Vagina (tissue), 2 donors: Measurements from ENCODE around the gene ALOXE3. TPM values are rescaled to one million over a fixed set of nuclear protein-coding genes. Genes with fewer than 3 reads are reported as not detected.

Source experiments
- DNase-seq, 2 donors: peaks; one replicate each; pipeline ENCODE4 v3.0.0-alpha.2; 2017; ENCODE audit errors: extremely low spot score in 2 of 2
- H3K27ac ChIP-seq: fragments of 200-600 bp; sonication (generic); one replicate; pipeline ENCODE4 v1.5.1; 2019
- H3K27me3 ChIP-seq: fragments of 200-600 bp; sonication (generic); one replicate; pipeline ENCODE4 v1.5.1; 2019
- H3K36me3 ChIP-seq, 2 donors: fragments of 200-600 bp; sonication (generic); one replicate each; pipeline ENCODE4 v1.5.1; 2017 to 2019
- H3K4me1 ChIP-seq: fragments of 200-600 bp; sonication (generic); one replicate; pipeline ENCODE4 v1.5.1; 2019
- H3K4me3 ChIP-seq, 2 donors: fragments of 200-600 bp; sonication (generic); 1 replicate in 1 of 2; 2 replicates in 1 of 2; pipeline ENCODE4 v1.5.1; 2016 to 2019
- H3K9me3 ChIP-seq: fragments of 200-600 bp; sonication (generic); one replicate; pipeline ENCODE4 v1.5.1; 2019
- POLR2A ChIP-seq, 2 donors: fragments of 450-650 bp; IDR thresholded peaks; one replicate each; pipeline ENCODE4 v1.6.1; 2017; ENCODE audit warnings: antibody characterized with exemption in 2 of 2, mild to moderate bottlenecking in 2 of 2, moderate library complexity in 2 of 2
- POLR2AphosphoS5 ChIP-seq, 2 donors: sonication (generic); formaldehyde crosslinking; IDR thresholded peaks; one replicate each; pipeline ENCODE4 v1.9.0; 2017; ENCODE audit warnings: antibody characterized with exemption in 2 of 2, mild to moderate bottlenecking in 2 of 2, low read depth in 1 of 2; ENCODE audit not compliant: insufficient read depth in 1 of 2
- intact Hi-C: fragments of 100-400 bp; cut with DNase I; formaldehyde crosslinking; loops from one replicate; pipeline ENCODE4 v1.15.1; 2023
- total RNA-seq: library from RNA; depleted of rRNA; stranded (reverse); fragments of >200 nt; gene quantifications from one replicate; pipeline ENCODE4 v1.2.3, GENCODE V29; 2016
- TF ChIP-seq, protein P1 (sequence below), 3 experiments: fragments of 450-650 bp in 2 of 3; fragments of 200-600 bp in 1 of 3; sonication (generic) in 1 of 3; IDR thresholded peaks; one replicate each; pipeline ENCODE4 v1.5.1; 2017 to 2019; ENCODE audit warnings: antibody characterized with exemption in 3 of 3, mild to moderate bottlenecking in 2 of 3, moderate library complexity in 2 of 3

ALOXE3 gene
- total RNA-seq, 1 donor from 2014 or later: 1.5 TPM

DNA sequence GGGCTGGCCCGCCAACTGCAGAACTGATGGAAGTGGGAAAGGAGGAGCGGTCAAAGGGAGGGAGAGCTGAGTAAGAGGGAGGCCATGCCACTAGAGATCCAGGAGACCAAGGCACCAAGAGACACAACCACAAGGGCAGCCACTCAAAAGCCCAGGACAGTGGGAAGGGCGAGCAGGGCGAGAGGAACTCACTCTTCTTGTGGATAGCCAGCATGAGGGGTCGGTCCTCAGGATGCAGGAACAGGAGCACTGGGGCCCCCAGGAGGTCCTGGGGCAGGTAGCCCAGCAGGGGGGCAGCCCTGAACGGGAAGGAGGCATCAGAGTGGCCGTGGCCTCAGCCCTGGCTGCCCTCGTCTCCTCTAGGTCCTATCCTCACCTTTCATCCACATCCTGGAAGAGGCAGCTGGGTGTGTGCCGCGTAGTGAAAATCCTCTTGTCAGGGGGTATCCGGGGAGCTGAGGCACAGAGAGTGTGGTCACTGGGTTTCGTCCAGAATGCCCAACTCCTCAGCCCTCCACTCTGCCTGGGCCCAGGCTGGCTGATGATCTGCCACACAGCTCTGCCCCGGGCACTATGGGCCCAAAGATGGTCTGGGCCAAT lies 29.6 kb upstream of the ALOXE3 start:
- H3K36me3 ChIP-seq: peaks cover 42 to 79% of the 10 kb centered on the region in 2 donors
- no peaks in the 10 kb centered on the region for H3K9me3 ChIP-seq
- H3K4me3 ChIP-seq: no peak overlapping the region
- no peaks in the 10 kb centered on the region for H3K27me3 ChIP-seq
- intact Hi-C loops: no loop called here
- DNase-seq: peak in 1 of 2 donors; percentile 87
- peak overlapping the region; percentile 37 for H3K27ac ChIP-seq
- H3K4me1 ChIP-seq: peaks cover 31% of the 10 kb centered on the region
- TF ChIP-seq POLR2A (IDR thresholded peaks at IDR 0.05): no peak
- TF ChIP-seq, protein P1, sequence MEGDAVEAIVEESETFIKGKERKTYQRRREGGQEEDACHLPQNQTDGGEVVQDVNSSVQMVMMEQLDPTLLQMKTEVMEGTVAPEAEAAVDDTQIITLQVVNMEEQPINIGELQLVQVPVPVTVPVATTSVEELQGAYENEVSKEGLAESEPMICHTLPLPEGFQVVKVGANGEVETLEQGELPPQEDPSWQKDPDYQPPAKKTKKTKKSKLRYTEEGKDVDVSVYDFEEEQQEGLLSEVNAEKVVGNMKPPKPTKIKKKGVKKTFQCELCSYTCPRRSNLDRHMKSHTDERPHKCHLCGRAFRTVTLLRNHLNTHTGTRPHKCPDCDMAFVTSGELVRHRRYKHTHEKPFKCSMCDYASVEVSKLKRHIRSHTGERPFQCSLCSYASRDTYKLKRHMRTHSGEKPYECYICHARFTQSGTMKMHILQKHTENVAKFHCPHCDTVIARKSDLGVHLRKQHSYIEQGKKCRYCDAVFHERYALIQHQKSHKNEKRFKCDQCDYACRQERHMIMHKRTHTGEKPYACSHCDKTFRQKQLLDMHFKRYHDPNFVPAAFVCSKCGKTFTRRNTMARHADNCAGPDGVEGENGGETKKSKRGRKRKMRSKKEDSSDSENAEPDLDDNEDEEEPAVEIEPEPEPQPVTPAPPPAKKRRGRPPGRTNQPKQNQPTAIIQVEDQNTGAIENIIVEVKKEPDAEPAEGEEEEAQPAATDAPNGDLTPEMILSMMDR (IDR thresholded peaks at IDR 0.05): no peak
- TF ChIP-seq POLR2AphosphoS5 (IDR thresholded peaks at IDR 0.05; ENCODE audit: insufficient read depth in 1 of 2, low read depth in 1 of 2): no peak

DNA sequence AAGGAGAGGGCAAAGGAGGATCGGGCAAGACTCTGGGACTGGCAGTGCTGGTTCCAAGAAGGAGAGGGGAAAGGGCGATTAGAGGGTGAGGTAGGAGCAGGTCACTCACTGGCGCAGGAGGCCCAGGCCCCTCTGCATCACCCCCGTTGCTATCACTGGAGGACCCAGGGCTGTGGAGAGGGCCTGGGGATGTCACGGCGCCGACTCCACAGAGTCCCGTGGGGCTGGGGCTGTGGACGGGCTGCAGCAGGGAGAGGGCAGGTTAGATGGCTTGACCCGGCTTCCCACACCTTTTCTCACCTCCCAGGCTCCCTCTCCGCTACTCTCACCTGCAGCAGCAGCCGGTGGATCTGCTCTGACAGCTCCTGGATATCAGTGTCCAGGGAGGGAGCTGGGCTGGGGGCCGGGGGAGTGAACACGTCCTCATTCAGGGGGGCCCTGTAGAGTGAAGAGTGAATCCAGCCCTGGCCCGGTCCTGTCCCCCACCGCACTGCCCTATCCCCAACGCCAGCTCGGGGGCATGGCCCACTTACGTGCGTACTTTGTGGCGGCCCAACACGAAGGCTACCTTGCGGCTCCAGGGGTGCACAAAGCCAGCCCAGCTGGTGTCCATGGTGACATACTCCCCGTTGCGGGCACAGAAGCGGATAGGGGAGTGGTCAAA lies 29.0 kb upstream of the ALOXE3 start:
- Histone ChIP-seq H3K4me3 (no peak overlapping the region), H3K9me3 (no peaks in the 10 kb centered on the region), H3K27ac (peak overlapping the region; percentile 37), H3K27me3 (no peaks in the 10 kb centered on the region), H3K4me1 (peaks cover 26% of the 10 kb centered on the region), H3K36me3 (peaks cover 45 to 85% of the 10 kb centered on the region in 2 donors)
- intact Hi-C loops: no loop called here
- no peak for DNase-seq
- TF ChIP-seq POLR2A (IDR thresholded peaks at IDR 0.05): no peak
- TF ChIP-seq POLR2AphosphoS5 (IDR thresholded peaks at IDR 0.05; ENCODE audit: insufficient read depth in 1 of 2, low read depth in 1 of 2): no peak
- TF ChIP-seq, protein P1 (IDR thresholded peaks at IDR 0.05): no peak

DNA sequence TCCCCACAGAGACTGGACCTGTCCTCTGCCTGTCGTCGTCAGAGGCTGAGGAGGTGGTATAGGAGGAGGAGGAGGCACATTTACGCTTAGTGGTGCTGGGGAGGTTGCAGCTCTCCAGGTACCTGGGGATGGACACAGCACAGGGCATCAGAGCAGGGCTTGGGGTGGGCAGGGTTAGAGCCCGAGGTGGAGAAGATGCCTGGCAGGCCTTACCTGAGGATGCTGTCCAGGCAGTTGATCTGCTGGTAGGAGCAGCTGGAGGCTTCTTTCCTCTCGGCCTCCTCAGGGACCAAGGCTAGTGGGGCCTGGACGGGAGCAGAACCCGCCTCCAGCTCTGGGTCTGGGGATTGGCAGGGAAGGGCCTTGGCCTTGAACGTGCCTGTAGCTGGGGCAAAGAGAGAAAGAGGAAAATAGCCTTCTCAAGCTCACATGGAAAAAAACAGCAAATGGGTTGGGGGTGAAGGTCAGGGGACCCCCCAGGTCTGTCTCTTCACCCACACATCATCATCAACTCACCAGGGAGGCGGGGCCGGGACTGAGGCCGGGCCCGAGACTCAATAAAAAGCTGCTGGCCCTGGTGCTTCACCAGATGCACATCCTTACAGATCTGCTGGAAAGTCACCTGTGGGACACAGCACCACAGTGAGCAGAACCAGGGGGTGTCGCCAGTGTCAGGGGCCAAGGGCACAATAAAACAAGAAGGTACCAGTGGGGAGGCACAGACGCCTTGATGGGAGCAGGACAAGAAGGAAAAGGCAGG lies 28.2 kb upstream of the ALOXE3 start:
- Histone ChIP-seq H3K27me3 (no peaks in the 10 kb centered on the region), H3K36me3 (peaks cover 45 to 92% of the 10 kb centered on the region in 2 donors), H3K4me3 (no peak overlapping the region), H3K27ac (peak overlapping the region; percentile 37), H3K9me3 (no peaks in the 10 kb centered on the region), H3K4me1 (peaks cover 26% of the 10 kb centered on the region)
- peak in 1 of 2 donors; percentile 88 for DNase-seq
- TF ChIP-seq, protein P1 (IDR thresholded peaks at IDR 0.05): no peak
- TF ChIP-seq POLR2AphosphoS5 (IDR thresholded peaks at IDR 0.05; ENCODE audit: insufficient read depth in 1 of 2, low read depth in 1 of 2): peak in 1 of 2 donors; percentile 13
- TF ChIP-seq POLR2A (IDR thresholded peaks at IDR 0.05): no peak
- intact Hi-C loops: no loop called here

DNA sequence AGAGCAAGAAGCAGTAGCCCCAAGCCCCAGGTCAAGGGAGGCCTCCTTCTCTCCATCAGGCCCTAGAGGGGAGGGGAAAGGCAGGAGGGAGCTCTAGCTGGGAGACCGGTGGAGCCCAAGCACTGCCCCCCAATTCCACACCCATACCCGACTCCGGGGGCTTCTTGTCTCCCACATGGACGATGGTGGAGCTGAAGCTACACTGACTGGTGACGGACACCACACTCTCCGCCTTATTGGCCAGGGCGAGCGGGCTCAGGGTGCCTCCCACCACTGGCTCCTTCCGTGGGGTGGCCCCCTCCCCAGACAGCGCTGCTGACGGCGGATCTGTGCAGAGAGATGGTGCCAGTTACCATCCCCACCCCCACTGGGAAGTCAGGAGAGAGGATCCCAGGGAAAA lies 27.5 kb upstream of the ALOXE3 start:
- DNase-seq: peak in 1 of 2 donors; percentile 86
- Histone ChIP-seq H3K4me1 (peaks cover 24% of the 10 kb centered on the region), H3K4me3 (no peak overlapping the region), H3K36me3 (peaks cover 45 to 100% of the 10 kb centered on the region in 2 donors), H3K27ac (peak overlapping the region; percentile 37), H3K9me3 (no peaks in the 10 kb centered on the region), H3K27me3 (no peaks in the 10 kb centered on the region)
- intact Hi-C loops: no loop called here
- TF ChIP-seq, protein P1 (IDR thresholded peaks at IDR 0.05): no peak
- TF ChIP-seq POLR2AphosphoS5 (IDR thresholded peaks at IDR 0.05; ENCODE audit: insufficient read depth in 1 of 2, low read depth in 1 of 2) (peak in 1 of 2 donors; percentile 3), POLR2A (IDR thresholded peaks at IDR 0.05) (no peak)
